Skeletal muscle tissue (tissue), 4 donors: ENCODE measurements around the gene CCDC92B. TPM values are rescaled to one million over a fixed set of nuclear protein-coding genes. Genes with fewer than 3 reads are reported as not detected.

ENCODE experiments used
- H3K27ac ChIP-seq: one replicate; pipeline ENCODE4 v1.7.0; 2013; ENCODE audit warnings: mild to moderate bottlenecking, low read depth, low read length, inconsistent platforms
- H3K27me3 ChIP-seq, 3 donors: one replicate each; pipeline ENCODE4 v1.7.0; 2013; ENCODE audit warnings: low read length in 3 of 3; ENCODE audit not compliant: control insufficient read depth in 3 of 3, insufficient read depth in 3 of 3
- H3K36me3 ChIP-seq, 3 donors: one replicate each; pipeline ENCODE4 v1.7.0; 2013; ENCODE audit warnings: low read length in 3 of 3; ENCODE audit not compliant: control insufficient read depth in 3 of 3, insufficient read depth in 3 of 3
- H3K4me1 ChIP-seq, 3 donors: one replicate each; pipeline ENCODE4 v1.7.0; 2013; ENCODE audit warnings: low read length in 3 of 3, mild to moderate bottlenecking in 3 of 3; ENCODE audit not compliant: control insufficient read depth in 3 of 3, insufficient read depth in 3 of 3
- H3K4me3 ChIP-seq, 3 donors: one replicate each; pipeline ENCODE4 v1.7.0; 2013; ENCODE audit warnings: low read length in 3 of 3
- H3K9ac ChIP-seq, 3 donors: one replicate each; pipeline ENCODE4 v1.7.0; 2013; ENCODE audit warnings: low read length in 3 of 3, mild to moderate bottlenecking in 3 of 3, moderate library complexity in 2 of 3, low read depth in 1 of 3
- H3K9me3 ChIP-seq, 3 donors: one replicate each; pipeline ENCODE4 v1.7.0; 2013; ENCODE audit warnings: low read length in 3 of 3; ENCODE audit not compliant: control insufficient read depth in 3 of 3
- total RNA-seq: library from RNA; depleted of rRNA; stranded (reverse); fragments of >200 nt; gene quantifications from one replicate; pipeline ENCODE4 v1.2.3, GENCODE V29; 2014
- donor health status: Osteomylitis.

CCDC92B gene
- total RNA-seq, 1 donor from 2014 or later: not detected

GRCh38 chr17:2724784-2725164, 24.7 kb downstream of the CCDC92B start:
- peaks cover 0 to under 1% (median 0%) of the 10 kb centered on the region in 3 donors for H3K36me3 ChIP-seq
- H3K9ac ChIP-seq: no peak overlapping the region
- H3K27ac ChIP-seq: no peak overlapping the region
- peak overlapping the region in 2 of 3 donors; percentile 36 to 54 for H3K4me3 ChIP-seq
- H3K27me3 ChIP-seq: peaks cover 8 to 34% (median 22%) of the 10 kb centered on the region in 3 donors
- H3K9me3 ChIP-seq: no peaks in the 10 kb centered on the region
- H3K4me1 ChIP-seq: peaks cover 2 to 7% (median 4%) of the 10 kb centered on the region in 3 donors

GRCh38 chr17:2723997-2724783, 25.3 kb downstream of the CCDC92B start:
- Histone ChIP-seq H3K27ac (no peak overlapping the region), H3K36me3 (peaks cover 0 to 5% (median 4%) of the 10 kb centered on the region in 3 donors), H3K4me3 (peak overlapping the region in 2 of 3 donors; percentile 36 to 54), H3K9me3 (no peaks in the 10 kb centered on the region), H3K4me1 (peaks cover 2 to 7% (median 4%) of the 10 kb centered on the region in 3 donors), H3K9ac (peak overlapping the region in 1 of 3 donors; percentile 54), H3K27me3 (peaks cover 8 to 33% (median 21%) of the 10 kb centered on the region in 3 donors)

- Histone ChIP-seq H3K27ac (no peak overlapping the region), H3K4me1 (peaks cover 2 to 7% (median 4%) of the 10 kb centered on the region in 3 donors), H3K27me3 (peaks cover 6 to 30% (median 21%) of the 10 kb centered on the region in 3 donors), H3K9ac (peak overlapping the region in 1 of 3 donors; percentile 33), H3K9me3 (no peaks in the 10 kb centered on the region), H3K4me3 (no peak overlapping the region), H3K36me3 (peaks cover 0 to 5% (median 4%) of the 10 kb centered on the region in 3 donors)
Measured at GRCh38 chr17:2723505-2723996, 25.9 kb downstream of the CCDC92B start.

- H3K27ac ChIP-seq: no peak overlapping the region
- no peak overlapping the region for H3K4me3 ChIP-seq
- H3K27me3 ChIP-seq: peaks cover 4 to 23% (median 18%) of the 10 kb centered on the region in 3 donors
- peaks cover 2 to 7% (median 4%) of the 10 kb centered on the region in 3 donors for H3K4me1 ChIP-seq
- H3K36me3 ChIP-seq: peaks cover 0 to 5% (median 4%) of the 10 kb centered on the region in 3 donors
- H3K9me3 ChIP-seq: no peaks in the 10 kb centered on the region
- no peak overlapping the region for H3K9ac ChIP-seq
Measured at GRCh38 chr17:2722611-2723010, 26.8 kb downstream of the CCDC92B start.

GRCh38 chr17:2721603-2722002, 27.8 kb downstream of the CCDC92B start:
- no peaks in the 10 kb centered on the region for H3K9me3 ChIP-seq
- peaks cover 0 to 5% (median 4%) of the 10 kb centered on the region in 3 donors for H3K36me3 ChIP-seq
- no peak overlapping the region for H3K27ac ChIP-seq
- H3K27me3 ChIP-seq: peaks cover 0 to 15% (median 11%) of the 10 kb centered on the region in 3 donors
- no peak overlapping the region for H3K4me3 ChIP-seq
- peaks cover 2 to 7% (median 4%) of the 10 kb centered on the region in 3 donors for H3K4me1 ChIP-seq
- H3K9ac ChIP-seq: no peak overlapping the region

- Histone ChIP-seq H3K4me1 (peaks cover 1 to 4% (median 2%) of the 10 kb centered on the region in 3 donors), H3K9me3 (no peaks in the 10 kb centered on the region)
Measured at GRCh38 chr17:2719861-2720260, 29.6 kb downstream of the CCDC92B start.

GRCh38 chr17:2718150-2718938, 31.1 kb downstream of the CCDC92B start:
- Histone ChIP-seq H3K9me3 (no peaks in the 10 kb centered on the region), H3K27me3 (peaks cover 0 to 6% (median 6%) of the 10 kb centered on the region in 3 donors)

More at GRCh38 chr17:2719861-2720260, 29.6 kb downstream of the CCDC92B start:
- Histone ChIP-seq H3K27ac (no peak overlapping the region), H3K9ac (no peak overlapping the region), H3K36me3 (peaks cover 3 to 6% (median 5%) of the 10 kb centered on the region in 3 donors), H3K4me3 (no peak overlapping the region), H3K27me3 (peaks cover 0 to 9% (median 6%) of the 10 kb centered on the region in 3 donors)

GRCh38 chr17:2716649-2717048, 32.8 kb downstream of the CCDC92B start:
- H3K36me3 ChIP-seq: peaks cover 3 to 6% (median 5%) of the 10 kb centered on the region in 3 donors
- no peak overlapping the region for H3K9ac ChIP-seq
- H3K4me1 ChIP-seq: peaks cover 8 to 11% (median 9%) of the 10 kb centered on the region in 3 donors
- no peaks in the 10 kb centered on the region for H3K9me3 ChIP-seq
- no peaks in the 10 kb centered on the region for H3K27me3 ChIP-seq
- H3K27ac ChIP-seq: no peak overlapping the region
- H3K4me3 ChIP-seq: no peak overlapping the region

More at GRCh38 chr17:2718150-2718938, 31.1 kb downstream of the CCDC92B start:
- no peak overlapping the region for H3K4me3 ChIP-seq
- H3K4me1 ChIP-seq: peaks cover 0 to under 1% (median 0%) of the 10 kb centered on the region in 3 donors
- no peak overlapping the region for H3K27ac ChIP-seq
- H3K9ac ChIP-seq: no peak overlapping the region
- H3K36me3 ChIP-seq: peaks cover 3 to 6% (median 5%) of the 10 kb centered on the region in 3 donors

- H3K9me3 ChIP-seq: no peaks in the 10 kb centered on the region
- no peak overlapping the region for H3K27ac ChIP-seq
- no peaks in the 10 kb centered on the region for H3K27me3 ChIP-seq
- H3K9ac ChIP-seq: no peak overlapping the region
- H3K36me3 ChIP-seq: peaks cover 0 to 5% (median 2%) of the 10 kb centered on the region in 3 donors
- H3K4me3 ChIP-seq: peak overlapping the region in 2 of 3 donors; percentile 18 to 28
- H3K4me1 ChIP-seq: peaks cover 29 to 33% (median 29%) of the 10 kb centered on the region in 3 donors
Measured at GRCh38 chr17:2713881-2714280, 35.6 kb downstream of the CCDC92B start.
